HG03571 (cell line): ENCODE results near the gene MAS1L.
"Not testable (repeated sequence)": the region's sequence is repeated elsewhere in the genome, so short reads cannot be mapped to it uniquely, and the experiment has no call there.

Experiments
- ATAC-seq: cut with Tn5 transposase; IDR thresholded peaks from one replicate; pipeline ENCODE4 v1.9.1; 2021; ENCODE audit not compliant: unreplicated experiment

The MAS1L gene

DNA sequence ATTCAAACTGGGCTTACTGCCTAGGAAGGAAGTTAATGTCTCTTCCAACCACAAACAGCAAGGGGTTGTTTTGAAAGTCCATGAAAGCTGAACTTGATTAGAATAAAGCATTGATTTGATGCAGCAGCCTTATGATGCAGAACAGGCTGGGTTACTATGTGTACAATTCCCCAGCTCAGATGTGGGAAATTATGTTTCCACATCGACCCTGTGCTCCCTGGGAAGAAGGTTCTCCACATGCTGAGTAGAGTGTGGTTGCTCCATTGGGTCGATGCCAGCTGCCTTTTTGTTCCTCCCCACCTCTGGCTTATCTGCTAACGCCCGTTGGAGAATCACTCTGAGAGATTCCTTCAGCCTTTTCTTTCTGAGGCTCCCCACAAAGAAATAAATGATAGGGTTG, 1.2 kb downstream of the MAS1L start:
- no peak for ATAC-seq

DNA sequence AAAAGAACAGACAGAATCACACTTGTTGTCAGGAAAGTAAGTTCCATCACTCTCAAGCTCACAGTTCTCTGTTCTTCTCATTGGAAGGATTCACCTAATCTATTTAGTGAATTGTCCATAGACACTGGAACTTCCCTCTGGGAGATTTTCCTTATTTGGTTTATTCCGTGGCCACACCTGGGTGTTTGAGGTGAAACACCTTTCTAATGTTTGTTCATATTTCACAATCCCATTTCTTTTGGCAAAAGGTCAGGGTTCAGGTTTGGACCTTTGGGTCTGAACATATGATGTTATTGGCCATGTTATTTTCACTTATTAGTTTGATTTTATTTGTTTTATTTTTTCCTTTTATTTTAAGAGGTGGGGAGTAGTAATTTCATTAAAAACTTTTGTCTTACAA, 4.0 kb downstream of the MAS1L start:
- ATAC-seq, result no peak

DNA sequence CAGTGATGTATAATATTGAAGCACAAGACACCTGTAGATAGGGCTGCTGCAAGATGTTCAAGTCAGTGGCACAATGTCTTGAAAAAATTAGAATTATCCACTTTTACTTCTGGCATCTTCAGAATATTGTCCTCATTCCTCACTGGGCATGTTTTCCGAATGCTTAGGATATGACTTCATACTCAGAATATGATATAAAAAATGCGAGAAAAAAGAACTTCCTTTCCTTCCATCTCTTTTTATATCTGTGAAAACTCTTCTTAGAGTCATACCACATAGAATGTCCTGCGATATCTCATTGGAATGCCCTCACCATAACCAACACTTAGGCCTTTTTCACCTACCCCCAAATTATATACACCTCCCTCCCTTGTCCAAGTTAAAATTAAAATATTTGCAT, 4.6 kb downstream of the MAS1L start:
- ATAC-seq, result no peak

DNA sequence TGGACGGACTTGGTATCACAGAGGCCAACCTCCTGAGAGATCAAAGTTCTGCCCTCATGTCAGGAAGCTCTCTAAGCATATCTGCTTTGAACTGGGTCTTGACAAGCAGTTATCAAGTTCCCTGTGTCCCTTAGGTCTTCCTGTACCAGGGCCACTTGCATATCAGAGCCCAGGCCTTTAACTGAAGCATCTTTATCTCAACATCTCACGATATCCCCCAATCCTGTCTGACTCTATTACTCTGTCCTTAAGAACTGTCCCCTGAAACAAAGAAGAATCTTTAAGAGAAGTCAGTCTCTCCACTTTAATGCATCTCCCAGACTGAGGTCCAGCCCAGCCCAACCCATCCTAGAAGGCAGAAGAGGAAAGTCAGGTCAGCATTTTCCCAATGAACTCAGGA, 8.2 kb downstream of the MAS1L start:
- no peak for ATAC-seq

DNA sequence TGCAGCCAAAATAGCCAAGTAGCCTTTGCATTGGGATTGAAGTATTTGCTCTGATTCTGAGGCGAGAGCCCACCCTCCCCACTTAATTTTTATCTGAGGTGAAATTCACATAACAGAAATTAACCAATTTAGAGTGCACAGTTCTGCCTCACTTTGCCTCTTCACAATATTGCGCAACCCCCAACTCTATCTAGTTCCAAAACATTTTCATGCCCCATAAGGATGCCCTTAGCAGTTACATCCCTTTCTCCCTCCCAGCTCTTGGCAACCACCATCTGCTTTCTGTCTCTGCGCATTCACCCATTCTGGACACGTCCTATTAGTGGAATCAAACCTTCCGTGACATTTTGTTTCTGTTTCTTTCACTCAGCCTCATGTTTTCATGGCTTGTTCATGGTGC, 9.0 kb downstream of the MAS1L start:
- no peak for ATAC-seq

DNA sequence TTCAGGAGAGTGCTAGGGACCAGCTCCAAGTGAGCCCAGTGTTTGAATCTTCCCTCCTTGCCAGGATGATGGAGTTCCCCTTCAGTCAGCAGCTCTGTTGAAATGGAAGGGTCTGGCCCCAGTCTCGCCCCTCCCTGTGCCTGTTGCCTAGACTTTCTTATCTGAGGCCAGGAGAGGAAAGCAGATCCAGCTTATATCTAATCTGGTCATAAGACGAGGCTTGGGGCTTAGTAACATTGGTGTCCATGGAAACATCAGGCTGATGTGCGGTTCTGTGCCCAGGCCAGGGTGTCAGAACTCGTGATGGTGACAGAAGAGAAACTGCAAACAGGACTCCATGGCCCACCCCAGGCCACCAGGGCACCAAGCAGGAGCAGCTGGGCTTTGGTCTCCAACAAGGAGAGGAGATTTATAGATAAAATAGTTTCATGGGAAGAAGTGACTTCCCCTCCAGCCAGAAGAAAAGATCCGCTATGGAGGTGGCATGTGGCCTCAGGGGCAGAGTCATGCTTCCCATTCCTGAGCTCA, 9.8 kb downstream of the MAS1L start:
- ATAC-seq, result no peak

DNA sequence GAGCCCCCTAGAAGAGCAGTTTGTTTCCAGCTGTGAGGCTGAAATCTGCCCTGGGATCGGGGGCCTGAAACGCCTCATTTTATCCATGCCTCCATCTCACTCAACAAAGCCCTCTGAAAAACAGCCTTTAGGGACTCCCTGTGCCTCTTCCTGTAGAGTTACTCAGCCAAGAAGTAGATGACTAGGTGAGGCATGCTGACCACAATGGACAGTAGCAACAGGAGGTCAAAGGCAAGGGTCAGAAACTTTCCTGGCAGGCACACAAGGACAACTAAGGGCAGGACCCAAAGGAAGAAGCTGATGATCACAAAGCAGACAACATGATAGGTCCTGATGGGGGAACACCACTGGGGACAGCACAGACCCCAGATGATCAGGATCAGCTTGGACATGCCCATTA, 12.8 kb downstream of the MAS1L start:
- no peak for ATAC-seq

DNA sequence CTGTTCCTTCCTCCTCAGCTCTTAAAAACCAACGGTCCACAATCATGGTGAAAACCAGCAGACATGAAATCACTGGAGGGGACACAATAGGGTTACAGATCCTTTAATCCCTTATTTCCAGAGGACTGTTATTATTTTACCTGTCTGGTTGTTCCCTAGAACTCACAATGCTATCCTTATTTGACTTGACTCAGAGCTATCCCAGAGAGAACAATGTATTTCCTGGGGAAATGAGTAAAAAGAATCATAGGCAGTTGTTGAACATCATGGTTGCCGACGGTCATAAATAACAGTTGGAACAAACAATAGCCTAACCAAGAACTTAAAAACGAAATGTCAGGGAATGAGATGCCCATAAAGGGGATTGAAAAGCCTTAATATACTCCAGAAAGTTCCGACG, 21.5 kb downstream of the MAS1L start:
- no peak for ATAC-seq

DNA sequence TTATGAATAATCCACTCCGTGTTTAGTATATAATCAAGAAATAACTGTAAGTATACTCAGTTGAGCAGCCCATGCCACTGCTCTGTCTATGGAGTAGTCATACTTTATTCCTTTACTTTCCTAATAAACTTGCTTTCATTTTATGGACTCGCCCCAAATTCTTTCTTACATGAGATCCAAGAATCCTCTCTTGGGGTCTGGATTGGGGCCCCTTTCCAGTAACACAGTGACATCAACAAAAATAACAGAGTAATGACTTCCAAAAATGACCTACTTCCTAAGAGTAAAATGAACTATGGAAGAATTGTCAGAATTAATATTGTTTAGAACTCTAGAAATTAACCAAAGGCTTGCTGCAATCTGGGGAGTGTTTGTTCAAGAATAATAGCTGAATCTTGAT, 22.0 kb downstream of the MAS1L start:
- no peak for ATAC-seq

DNA sequence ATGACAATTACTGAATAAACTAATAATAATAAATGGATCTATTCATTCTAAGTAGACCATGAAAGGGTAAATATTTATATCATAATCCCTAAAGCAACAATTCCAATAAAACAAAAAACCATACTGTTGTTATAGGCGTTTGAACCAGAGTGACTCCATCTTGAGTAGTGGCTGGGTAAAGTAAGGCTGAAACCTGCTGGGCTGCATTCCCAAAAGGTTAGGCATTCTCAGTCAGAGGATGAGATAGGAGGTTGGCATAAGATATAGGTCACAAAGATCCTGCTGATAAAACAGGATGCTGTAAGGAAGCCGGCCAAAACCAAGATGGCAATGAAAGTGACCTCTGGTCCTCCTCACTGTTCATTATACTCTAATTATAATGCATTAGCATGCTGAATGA, 22.5 kb downstream of the MAS1L start:
- no peak for ATAC-seq

DNA sequence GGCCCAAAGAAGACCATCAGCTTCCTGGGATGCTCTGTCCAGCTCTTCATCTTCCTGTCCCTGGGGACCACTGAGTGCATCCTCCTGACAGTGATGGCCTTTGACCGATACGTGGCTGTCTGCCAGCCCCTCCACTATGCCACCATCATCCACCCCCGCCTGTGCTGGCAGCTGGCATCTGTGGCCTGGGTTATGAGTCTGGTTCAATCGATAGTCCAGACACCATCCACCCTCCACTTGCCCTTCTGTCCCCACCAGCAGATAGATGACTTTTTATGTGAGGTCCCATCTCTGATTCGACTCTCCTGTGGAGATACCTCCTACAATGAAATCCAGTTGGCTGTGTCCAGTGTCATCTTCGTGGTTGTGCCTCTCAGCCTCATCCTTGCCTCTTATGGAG, 25.7 kb downstream of the MAS1L start:
- ATAC-seq, result no peak

DNA sequence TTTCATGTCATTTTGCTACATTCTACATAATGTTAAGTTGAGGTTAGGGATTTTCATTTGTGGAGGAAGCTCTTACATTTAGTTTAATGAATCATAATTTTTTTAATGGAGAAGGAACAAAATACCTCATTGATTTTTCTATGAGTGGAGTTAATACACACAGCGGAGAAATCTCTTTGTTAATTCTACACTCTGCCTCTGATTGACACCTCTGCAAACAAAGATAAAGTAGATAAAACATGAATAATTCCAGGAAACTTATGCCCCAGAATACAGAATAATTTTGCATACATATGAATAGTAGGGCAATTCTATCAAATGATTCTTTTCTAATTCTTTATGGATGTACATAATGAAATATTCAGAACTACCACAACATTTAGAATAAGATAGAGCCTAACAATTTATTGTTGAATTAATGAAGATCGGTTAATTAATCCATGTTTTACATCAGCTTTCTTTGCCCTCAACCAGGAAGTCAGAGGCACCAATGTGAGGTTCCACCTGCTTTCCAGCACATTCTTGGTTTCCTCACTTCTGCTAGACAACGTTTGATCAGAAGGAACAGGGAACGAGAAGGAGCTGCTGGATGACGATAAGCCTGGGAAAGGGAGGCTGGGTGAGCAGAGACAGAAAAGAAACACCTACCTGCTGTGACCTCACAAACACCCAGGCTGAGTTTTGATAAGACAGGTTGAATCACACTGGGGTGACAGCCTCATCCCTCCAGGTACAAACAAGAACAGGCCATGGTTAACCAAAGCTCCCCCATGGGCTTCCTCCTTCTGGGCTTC, 26.5 kb downstream of the MAS1L start:
- no peak for ATAC-seq

DNA sequence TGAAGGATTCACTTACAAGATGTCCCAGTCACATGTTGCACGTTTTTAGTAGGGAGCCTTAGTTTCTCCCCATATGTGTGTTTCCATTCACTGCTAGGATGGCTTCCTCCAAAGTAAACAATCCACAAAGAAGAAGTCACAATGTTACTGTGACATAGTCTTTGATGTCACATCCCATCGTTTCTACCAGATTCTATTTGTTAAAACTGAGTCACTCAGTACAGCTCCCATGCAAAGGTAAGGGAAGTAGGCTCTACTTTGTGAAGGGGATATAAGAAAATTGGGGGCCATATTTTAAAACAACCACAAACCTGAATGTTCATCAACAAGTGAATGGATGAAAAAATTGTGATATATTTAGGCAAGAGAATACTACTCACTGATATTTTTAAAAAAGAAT, 30.8 kb downstream of the MAS1L start, which contains the start of the genes OR11A1 and OR2H1:
OR11A1 (minus strand) TSS at position 101 of the 400 bp plus-strand sequence. CDS start 29,430 bp downstream, outside the sequence.
OR2H1 (plus strand) TSS at position 185 of the 400 bp plus-strand sequence. CDS start 4,615 bp downstream, outside the sequence.
- no peak for ATAC-seq

DNA sequence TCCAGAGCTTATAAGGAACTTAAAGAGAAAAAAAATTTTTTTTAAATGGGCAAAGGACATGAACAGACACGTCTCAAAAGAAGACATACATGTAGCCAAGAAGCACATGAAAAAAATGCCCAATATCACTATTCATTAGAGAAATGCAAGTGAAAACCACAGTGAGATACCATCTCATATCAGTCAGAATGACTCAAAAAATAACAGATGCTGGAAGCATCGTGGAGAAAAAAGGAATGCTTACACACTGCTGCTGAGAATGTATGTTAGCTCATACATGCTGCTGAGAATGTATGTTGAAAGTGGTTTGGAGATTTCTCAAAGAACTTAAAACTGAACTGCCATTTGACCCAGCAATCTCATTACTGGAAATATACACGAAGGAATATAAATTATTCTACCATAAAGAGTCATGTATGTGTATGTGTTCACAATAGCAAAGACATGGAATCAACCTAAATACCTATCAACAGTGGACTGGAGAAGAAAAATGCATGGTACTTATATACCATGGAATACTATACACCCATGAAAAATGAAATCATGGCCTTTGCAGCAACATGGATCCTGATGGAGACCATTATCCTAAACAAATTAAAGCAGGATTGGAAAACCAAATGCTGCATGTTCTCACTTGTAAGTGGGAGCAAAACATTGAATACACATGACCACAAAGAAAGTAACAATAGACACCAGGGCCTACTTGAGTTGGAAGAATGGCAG, 36.1 kb downstream of the MAS1L start:
- no peak for ATAC-seq

DNA sequence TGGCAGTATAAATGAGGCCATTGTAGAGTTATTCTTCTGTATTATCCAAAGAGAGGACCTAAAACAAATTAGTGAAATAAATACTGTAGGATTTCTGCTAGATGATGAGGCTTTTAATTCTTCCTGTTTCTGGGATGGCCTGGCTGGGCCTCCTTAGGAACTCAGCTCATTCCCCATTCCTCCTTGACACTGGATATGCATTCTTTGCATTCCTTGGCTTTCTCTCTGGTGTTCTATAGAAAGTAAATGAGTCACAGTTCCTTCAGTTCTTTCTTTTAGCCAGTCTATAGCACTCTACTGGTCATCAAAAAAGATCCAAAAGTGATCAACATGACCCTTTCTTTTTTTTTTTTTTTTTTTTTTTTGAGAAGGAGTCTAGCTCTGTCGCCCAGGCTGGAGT, 40.1 kb downstream of the MAS1L start:
- no peak for ATAC-seq

DNA sequence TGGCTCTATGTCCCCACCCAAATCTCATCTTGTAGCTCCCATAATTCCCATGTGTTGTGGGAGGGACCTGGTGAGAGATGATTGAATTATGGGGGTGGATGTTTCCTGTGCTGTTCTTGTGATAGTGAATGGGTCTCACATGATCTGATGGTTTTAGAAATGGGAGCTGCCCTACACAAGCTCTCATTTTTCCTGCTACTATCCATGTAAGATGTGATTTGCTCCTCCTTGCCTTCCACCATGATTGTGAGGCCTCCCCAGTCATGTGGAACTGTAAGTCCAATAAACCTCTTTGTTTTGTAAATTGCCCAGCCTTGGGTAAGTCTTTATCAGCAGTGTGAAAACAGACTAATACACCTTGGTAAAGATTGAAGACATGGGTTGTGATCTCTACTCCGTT, 43.7 kb downstream of the MAS1L start:
- not testable (repeated sequence) for ATAC-seq

DNA sequence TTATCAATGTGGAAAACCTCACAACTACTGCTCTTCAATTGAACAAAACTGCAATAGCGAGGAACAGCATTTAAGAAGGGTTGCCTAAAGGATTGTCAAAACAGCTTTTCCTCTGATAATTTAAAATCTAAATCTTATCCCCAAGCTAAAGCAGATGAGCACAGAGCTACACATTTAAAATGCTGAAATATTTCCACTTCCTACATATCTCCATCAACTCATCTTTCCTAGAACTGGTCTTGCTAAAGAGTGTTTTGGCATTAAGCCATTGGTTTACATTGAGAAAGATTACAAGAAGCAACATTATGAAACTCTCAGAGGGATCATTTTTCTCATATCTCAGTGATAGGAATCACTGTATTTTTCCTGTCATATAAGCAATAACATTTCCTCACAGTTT, 45.0 kb downstream of the MAS1L start:
- no peak for ATAC-seq

DNA sequence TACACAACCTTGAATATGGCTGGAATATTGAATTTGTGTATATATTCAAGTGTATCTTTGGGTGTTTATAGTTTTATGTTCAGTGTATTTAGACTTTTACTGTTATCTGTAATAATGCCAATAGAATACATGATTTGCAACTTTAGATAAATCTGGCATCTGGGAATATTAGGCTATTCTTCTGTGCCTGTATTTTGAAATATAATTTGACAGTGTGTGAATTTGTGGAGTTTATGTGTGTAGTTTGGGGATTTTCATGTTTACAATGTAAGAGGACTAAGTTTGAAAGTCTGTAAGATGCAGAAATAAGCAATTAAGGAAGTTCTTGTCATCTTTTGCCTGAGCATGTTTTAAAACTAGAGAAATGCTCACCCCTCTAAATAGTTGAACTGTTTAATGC, 48.8 kb downstream of the MAS1L start, which contains the start of gene OR10C1:
OR10C1 (plus strand) TSS at position 301 of the 400 bp plus-strand sequence. CDS start 710 bp downstream, outside the sequence.
- ATAC-seq, result no peak

DNA sequence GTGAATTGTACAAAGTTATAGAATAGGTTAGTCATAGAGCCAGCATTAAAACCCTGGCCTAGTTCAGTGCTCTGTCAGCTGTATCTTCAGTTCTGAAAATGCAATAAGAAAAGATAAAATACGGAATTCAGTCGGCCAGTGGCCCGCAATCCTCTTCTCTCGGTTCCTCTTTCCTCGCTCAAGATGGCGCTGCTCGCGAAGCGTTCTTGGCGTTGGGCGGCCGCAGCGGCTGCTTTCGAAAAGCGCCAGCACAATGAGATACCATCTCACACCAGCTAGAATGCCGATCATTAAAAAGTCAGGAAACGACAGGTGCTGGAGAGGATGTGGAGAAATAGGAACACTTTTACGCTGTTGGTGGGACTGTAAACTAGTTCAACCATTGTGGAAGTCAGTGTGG, 51.0 kb downstream of the MAS1L start:
- not testable (repeated sequence) for ATAC-seq
